GM23338 (cell line): ENCODE results near the gene PCDHGB7. TPM values are rescaled to one million over a fixed set of nuclear protein-coding genes. Genes with fewer than 3 reads are reported as not detected.

Experiments
- ATAC-seq: fragments of 200-7000 bp; cut with Tn5 transposase; 3 replicates; pipeline ENCODE4 v1.9.1; 2020
- DNase-seq: peaks from one replicate; pipeline ENCODE4 v3.0.0-alpha.2; 2015; ENCODE audit warnings: low spot score
- H2AFZ ChIP-seq: fragments of 200-600 bp; sonication (generic); 2 replicates; pipeline ENCODE4 v1.8.0; 2016; ENCODE audit warnings: antibody characterized with exemption, mild to moderate bottlenecking, moderate library complexity
- H3F3A ChIP-seq: fragments of 200-600 bp; sonication (generic); replicated peaks from 2 replicates; pipeline ENCODE4 v1.8.0; 2017; ENCODE audit warnings: antibody characterized with exemption, mixed run types, low read depth
- H3K27ac ChIP-seq: fragments of 200-600 bp; sonication (generic); 2 replicates; pipeline ENCODE4 v1.6.1; 2016; ENCODE audit warnings: low read depth
- H3K27me3 ChIP-seq: fragments of 200-600 bp; sonication (generic); 2 replicates; pipeline ENCODE4 v1.8.0; 2016; ENCODE audit warnings: mild to moderate bottlenecking, mixed run types, moderate library complexity; ENCODE audit not compliant: insufficient read depth
- H3K36me3 ChIP-seq: fragments of 200-600 bp; sonication (generic); 2 replicates; pipeline ENCODE4 v1.8.0; 2016; ENCODE audit warnings: mild to moderate bottlenecking; ENCODE audit not compliant: insufficient read depth
- H3K4me1 ChIP-seq: fragments of 200-600 bp; sonication (generic); 2 replicates; pipeline ENCODE4 v1.8.0; 2016; ENCODE audit warnings: mild to moderate bottlenecking, moderate library complexity; ENCODE audit not compliant: insufficient read depth
- H3K4me2 ChIP-seq: fragments of 200-600 bp; sonication (generic); 2 replicates; pipeline ENCODE4 v1.7.1; 2017; ENCODE audit warnings: mixed run types
- H3K4me3 ChIP-seq: fragments of 200-600 bp; sonication (generic); 2 replicates; pipeline ENCODE4 v1.6.1; 2016; ENCODE audit warnings: mixed run types
- H3K79me2 ChIP-seq: fragments of 200-600 bp; sonication (generic); replicated peaks from 2 replicates; pipeline ENCODE4 v1.8.0; 2017; ENCODE audit warnings: mild to moderate bottlenecking; ENCODE audit not compliant: insufficient read depth
- H3K9me2 ChIP-seq: fragments of 200-600 bp; sonication (generic); 2 replicates; pipeline ENCODE4 v1.8.0; 2017; ENCODE audit not compliant: insufficient read depth
- H4K20me1 ChIP-seq: fragments of 200-600 bp; sonication (generic); replicated peaks from 2 replicates; pipeline ENCODE4 v1.8.0; 2017; ENCODE audit warnings: mild to moderate bottlenecking; ENCODE audit not compliant: insufficient read depth
- H3K27ac Mint-ChIP-seq: 2 replicates; pipeline ENCODE4 v1.8.0; 2020; ENCODE audit warnings: inconsistent platforms, mild to moderate bottlenecking, moderate library complexity, mixed read lengths
- H3K27me3 Mint-ChIP-seq: 3 replicates; pipeline ENCODE4 v1.8.0; 2022; ENCODE audit warnings: low read depth, mild to moderate bottlenecking, moderate library complexity, mixed read lengths, inconsistent platforms; ENCODE audit not compliant: insufficient read depth, poor library complexity
- H3K36me3 Mint-ChIP-seq: 3 replicates; pipeline ENCODE4 v1.8.0; 2021; ENCODE audit warnings: low read depth, mild to moderate bottlenecking, inconsistent platforms, moderate library complexity, mixed read lengths
- H3K4me1 Mint-ChIP-seq: 3 replicates; pipeline ENCODE4 v1.8.0; 2020; ENCODE audit warnings: mild to moderate bottlenecking, inconsistent platforms, mixed read lengths
- H3K4me3 Mint-ChIP-seq: 3 replicates; pipeline ENCODE4 v1.8.0; 2021; ENCODE audit warnings: moderate library complexity, mild to moderate bottlenecking, inconsistent platforms, mixed read lengths
- H3K9me3 Mint-ChIP-seq: 3 replicates; pipeline ENCODE4 v1.8.0; 2020; ENCODE audit warnings: moderate library complexity, mild to moderate bottlenecking, inconsistent platforms, mixed read lengths
- CTCF ChIP-seq, 2 experiments: fragments of 200-600 bp in 1 of 2; sonication (generic) in 1 of 2; conservative IDR thresholded peaks; 2 replicates each; pipeline versions ENCODE4 v1.5.1 to v1.6.1; 2016 to 2017; ENCODE audit warnings: antibody characterized with exemption in 2 of 2, low read depth in 2 of 2, mild to moderate bottlenecking in 2 of 2, moderate library complexity in 1 of 2
- EZH2 ChIP-seq: fragments of 200-600 bp; sonication (generic); IDR thresholded peaks from one replicate; pipeline ENCODE4 v1.8.0; 2017; ENCODE audit warnings: antibody characterized with exemption, mild to moderate bottlenecking, low read depth; ENCODE audit not compliant: unreplicated experiment
- EZH2phosphoT487 ChIP-seq: fragments of 200-600 bp; sonication (generic); IDR thresholded peaks from one replicate; pipeline ENCODE4 v1.8.1; 2018; ENCODE audit warnings: antibody characterized with exemption; ENCODE audit not compliant: unreplicated experiment
- JUNB ChIP-seq: IDR thresholded peaks from one replicate; pipeline ENCODE4 v1.6.1; 2016; ENCODE audit warnings: antibody characterized with exemption; ENCODE audit not compliant: unreplicated experiment
- NANOG ChIP-seq: IDR thresholded peaks from 2 replicates; pipeline ENCODE4 v1.6.1; 2016; ENCODE audit warnings: antibody characterized with exemption, borderline replicate concordance
- POLR2AphosphoS5 ChIP-seq: IDR thresholded peaks from 2 replicates; pipeline ENCODE4 v1.6.1; 2016; ENCODE audit warnings: antibody characterized with exemption, low read depth
- REST ChIP-seq: IDR thresholded peaks from one replicate; pipeline ENCODE4 v1.6.1; 2018; ENCODE audit warnings: antibody characterized with exemption; ENCODE audit not compliant: unreplicated experiment
- STAT1 ChIP-seq: IDR thresholded peaks from one replicate; pipeline ENCODE4 v1.6.1; 2016; ENCODE audit warnings: antibody characterized with exemption; ENCODE audit not compliant: unreplicated experiment
- ZNF114 ChIP-seq: fragments of 250-450 bp; sonication (Bioruptor Pico); IDR thresholded peaks from 2 replicates; pipeline ENCODE4 v1.5.0; 2020; ENCODE audit warnings: mild to moderate bottlenecking, moderate library complexity
- ZNF331 ChIP-seq: fragments of 250-450 bp; sonication (Bioruptor Pico); IDR thresholded peaks from 2 replicates; pipeline ENCODE4 v1.5.0; 2020; ENCODE audit warnings: low read depth, mild to moderate bottlenecking, moderate library complexity
- ZNF462 ChIP-seq: fragments of 250-450 bp; sonication (Bioruptor Pico); IDR thresholded peaks from 2 replicates; pipeline ENCODE4 v1.5.0; 2020; ENCODE audit warnings: mild to moderate bottlenecking, moderate library complexity
- polyA plus RNA-seq: library from polyadenylated mRNA; unstranded; fragments of >200 nt; fragmentation: Nextera tagmentation; extraction: Ambion mirVana; gene quantifications from 2 replicates; pipeline ENCODE4 v1.2.1, GENCODE V29; 2016
- total RNA-seq: library from RNA; depleted of rRNA; stranded (reverse); fragments of >200 nt; shearing (Covaris generic); gene quantifications from 2 replicates; pipeline ENCODE4 v1.2.3, GENCODE V29; 2014

The PCDHGB7 gene
- total and polyA plus RNA-seq, 2 experiments from 2014 or later, result 1.4 to 11.7 TPM

- H3K27me3 ChIP-seq, result peaks cover 20% of the 10 kb centered on the region
- no peak overlapping the region for H3K27ac Mint-ChIP-seq
- H3K4me3 ChIP-seq, result no peak overlapping the region
- H3K4me1 ChIP-seq, result no peaks in the 10 kb centered on the region
- H3K9me2 ChIP-seq, result no peaks in the 10 kb centered on the region
- H2AFZ ChIP-seq, result no peak overlapping the region
- H3K79me2 ChIP-seq, result no peaks in the 10 kb centered on the region; the same call in 1 of the 2 replicates
- H3K27me3 Mint-ChIP-seq, result peaks cover 35% of the 10 kb centered on the region
- no peak overlapping the region for H3K4me2 ChIP-seq
- H3K4me1 Mint-ChIP-seq, result peaks cover 13% of the 10 kb centered on the region
- H4K20me1 ChIP-seq, result no peaks in the 10 kb centered on the region
- peaks cover 77% of the 10 kb centered on the region for H3K9me3 Mint-ChIP-seq
- no peaks in the 10 kb centered on the region for H3F3A ChIP-seq
- no peak overlapping the region for H3K27ac ChIP-seq
- TF ChIP-seq POLR2AphosphoS5, result no peak
- no peak for TF ChIP-seq NANOG
- no peak for TF ChIP-seq ZNF114 (CRISPR knock-in tag)
- TF ChIP-seq REST, result no peak
- no peak for TF ChIP-seq STAT1
- TF ChIP-seq CTCF (conservative IDR thresholded peaks at IDR 0.05; ENCODE audit: low read depth in 2 of 2), result no peak
- no peak for TF ChIP-seq JUNB
- TF ChIP-seq ZNF331 (CRISPR knock-in tag), result no peak
- no peak for TF ChIP-seq EZH2phosphoT487
- TF ChIP-seq EZH2, result no peak
- no peak for TF ChIP-seq ZNF462 (CRISPR knock-in tag)
- peak overlapping the region; percentile 85; the same call in 2 of the 3 replicates for H3K4me3 Mint-ChIP-seq
- ATAC-seq (no peak), DNase-seq (no peak)
- no peaks in the 10 kb centered on the region for H3K36me3 ChIP-seq
- peaks cover 78% of the 10 kb centered on the region for H3K36me3 Mint-ChIP-seq
Observed at GRCh38 chr5:141419074-141419880, 1.8 kb downstream of the PCDHGB7 start.
